GM12878 (cell line): ENCODE measurements around the gene AGBL4. TPM values are rescaled to one million over a fixed set of nuclear protein-coding genes. Genes with fewer than 3 reads are reported as not detected.

Experiments used
- ATAC-seq: fragments of 200-7000 bp; cut with Tn5 transposase; 3 replicates; pipeline ENCODE4 v1.9.1; 2020; ENCODE audit warnings: mild to moderate bottlenecking, moderate library complexity
- BruUV-seq: library from RNA; stranded (reverse); fragments of 400-500 nt; replicated peaks from 2 replicates; lab custom pipeline; 2021; lab: Mats Ljungman, UMichigan
- CTCF ChIA-PET: fragments of 300-600 bp; sonication (Branson Sonifier 250); formaldehyde crosslinking; extraction: SDS; loops from one replicate; lab custom pipeline; 2021; ENCODE audit warnings: inconsistent platforms; lab: Yijun Ruan, JAX
- POLR2A ChIA-PET: fragments of 350-600 bp; formaldehyde crosslinking; extraction: SDS; loops from one replicate; lab custom pipeline; 2021; ENCODE audit warnings: inconsistent platforms; lab: Charles Lee
- RAD21 ChIA-PET: fragments of 300-600 bp; sonication (Branson Sonifier 250); formaldehyde crosslinking; loops from one replicate; lab custom pipeline; 2023; ENCODE audit warnings: antibody characterized with exemption; ENCODE audit not compliant: unreplicated experiment; lab: Charles Lee
- SMC1A ChIA-PET: fragments of 300-600 bp; sonication (Branson Sonifier 250); formaldehyde crosslinking; loops from one replicate; lab custom pipeline; 2023; ENCODE audit not compliant: unreplicated experiment, uncharacterized antibody; lab: Charles Lee
- DNase-seq: peaks from one replicate; pipeline ENCODE4 v3.0.0-alpha.2; 2011; ENCODE audit warnings: low read depth, low spot score
- FAIRE-seq: peaks from 3 replicates; lab custom pipeline; 2011; peaks lifted over from hg19 to GRCh38; lab: Jason Lieb, UNC
- H2AFZ ChIP-seq: 2 replicates; pipeline ENCODE4 v1.6.0; 2011; ENCODE audit warnings: low read depth, low read length, control low read depth; ENCODE audit not compliant: control insufficient read depth
- H3K27ac ChIP-seq: 2 replicates; pipeline ENCODE4 v1.5.1; 2011; ENCODE audit warnings: control low read depth; ENCODE audit not compliant: control insufficient read depth, insufficient read depth
- H3K27me3 ChIP-seq, 2 experiments: replicated peaks in 1 of 2; 2 replicates each; pipeline versions ENCODE4 v1.6.0 to v1.6.1; 2011; ENCODE audit warnings: low read length in 1 of 2; ENCODE audit not compliant: control insufficient read depth in 2 of 2, insufficient read depth in 2 of 2
- H3K36me3 ChIP-seq, 2 experiments: 2 replicates each; pipeline ENCODE4 v1.5.1; 2011; ENCODE audit warnings: low read length in 1 of 2; ENCODE audit not compliant: control insufficient read depth in 2 of 2, insufficient read depth in 2 of 2
- H3K4me1 ChIP-seq: 2 replicates; pipeline ENCODE4 v1.6.1; 2011; ENCODE audit warnings: mild to moderate bottlenecking, low read length, moderate library complexity, mixed read lengths; ENCODE audit not compliant: control insufficient read depth, insufficient read depth
- H3K4me2 ChIP-seq: 2 replicates; pipeline ENCODE4 v1.6.0; 2011; ENCODE audit warnings: control low read depth; ENCODE audit not compliant: control insufficient read depth, insufficient read depth
- H3K4me3 ChIP-seq: fragments of 200-600 bp; sonication (generic); 2 replicates; pipeline ENCODE4 v1.5.1; 2016
- H3K79me2 ChIP-seq: 2 replicates; pipeline ENCODE4 v1.6.0; 2011; ENCODE audit warnings: low read length; ENCODE audit not compliant: control insufficient read depth, insufficient read depth
- H3K9ac ChIP-seq: 2 replicates; pipeline ENCODE4 v1.8.0; 2011; ENCODE audit warnings: low read length, control low read depth, mixed read lengths; ENCODE audit not compliant: control insufficient read depth, insufficient read depth
- H3K9me3 ChIP-seq: replicated peaks from 3 replicates; pipeline ENCODE4 v1.5.1; 2011; ENCODE audit warnings: mild to moderate bottlenecking, low read length; ENCODE audit not compliant: control insufficient read depth, insufficient read depth
- H4K20me1 ChIP-seq: 2 replicates; pipeline ENCODE4 v1.6.0; 2011; ENCODE audit not compliant: control insufficient read depth, insufficient read depth
- CBX3 ChIP-seq: fragments of 200-600 bp; sonication (generic); IDR thresholded peaks from 2 replicates; pipeline ENCODE4 v1.6.1; 2016; ENCODE audit warnings: low read depth, borderline replicate concordance
- ESRRA ChIP-seq: IDR thresholded peaks from 2 replicates; pipeline ENCODE4 v1.6.1; 2012; ENCODE audit warnings: mild to moderate bottlenecking, low read length, improper control_type of control experiment
- ETV6 ChIP-seq, 2 experiments: fragments of 450-650 bp in 1 of 2; IDR thresholded peaks in 1 of 2; conservative IDR thresholded peaks in 1 of 2; 2 replicates each; pipeline ENCODE4 v1.6.1; 2014; ENCODE audit warnings: antibody characterized with exemption in 1 of 2, borderline replicate concordance in 1 of 2, low read depth in 1 of 2, mild to moderate bottlenecking in 1 of 2, moderate library complexity in 1 of 2
- HDAC2 ChIP-seq: fragments of 200-600 bp; sonication (generic); IDR thresholded peaks from 2 replicates; pipeline ENCODE4 v1.6.1; 2017
- IKZF1 ChIP-seq: fragments of 450-650 bp; conservative IDR thresholded peaks from 2 replicates; pipeline ENCODE4 v1.6.1; 2017; ENCODE audit warnings: antibody characterized with exemption, mild to moderate bottlenecking
- IKZF2 ChIP-seq, 2 experiments: fragments of 450-650 bp; IDR thresholded peaks; 2 replicates each; pipeline ENCODE4 v1.6.1; 2017; ENCODE audit warnings: mild to moderate bottlenecking in 2 of 2, moderate library complexity in 2 of 2
- IRF4 ChIP-seq: IDR thresholded peaks from 2 replicates; pipeline ENCODE4 v1.6.1; 2011; ENCODE audit warnings: low read depth, low read length
- JUNB ChIP-seq: IDR thresholded peaks from 2 replicates; pipeline ENCODE4 v1.6.1; 2016; ENCODE audit warnings: antibody characterized with exemption, mild to moderate bottlenecking
- KAT2A ChIP-seq: conservative IDR thresholded peaks from 2 replicates; pipeline ENCODE4 v1.6.1; 2011; ENCODE audit warnings: low read depth, low read length; ENCODE audit not compliant: control insufficient read depth
- LARP7 ChIP-seq: fragments of 450-650 bp; IDR thresholded peaks from 2 replicates; pipeline ENCODE4 v1.6.1; 2017; ENCODE audit warnings: mild to moderate bottlenecking
- MTA3 ChIP-seq: IDR thresholded peaks from 2 replicates; pipeline ENCODE4 v1.6.1; 2012; ENCODE audit warnings: low read length, inconsistent platforms, borderline replicate concordance
- SP1 ChIP-seq: IDR thresholded peaks from one replicate; pipeline ENCODE4 v1.6.1; 2011; ENCODE audit warnings: low read depth, low read length
- TAF1 ChIP-seq: IDR thresholded peaks from 2 replicates; pipeline ENCODE4 v1.6.1; 2011; ENCODE audit warnings: mild to moderate bottlenecking, low read depth, low read length, borderline replicate concordance
- TCF7 ChIP-seq: IDR thresholded peaks from 2 replicates; pipeline ENCODE4 v1.6.1; 2014; ENCODE audit warnings: antibody characterized with exemption, borderline replicate concordance
- ZZZ3 ChIP-seq: IDR thresholded peaks from 2 replicates; pipeline ENCODE4 v1.6.1; 2011; ENCODE audit warnings: low read depth; ENCODE audit not compliant: control insufficient read depth, insufficient read length
- WGBS: methylation state at CpG from one replicate; pipeline ENCODE4 v1.1.6; 2016; ENCODE audit warnings: low lambda C conversion rate; ENCODE audit not compliant: insufficient replicate concordance, insufficient coverage; ENCODE audit errors: missing lambda C conversion rate; 5-methylcytosine and 5-hydroxymethylcytosine counted together
- in situ Hi-C: fragments of 300-500 bp; cut with MboI; formaldehyde crosslinking; loops from 9 replicates; pipeline ENCODE4 v1.14.3; 2018; ENCODE audit warnings: mixed read lengths
- intact Hi-C: fragments of 100-400 bp; cut with micrococcal nuclease; formaldehyde crosslinking; loops from one replicate; pipeline ENCODE4 v1.14.2; 2022; ENCODE audit not compliant: unreplicated experiment
- polyA plus RNA-seq, 11 experiments: library from polyadenylated mRNA; depleted of rRNA in 4 of 11; unstranded in 6 of 11; stranded (reverse) in 5 of 11; fragments of >200 nt; fragmentation: Nextera tagmentation in 4 of 11; fragmentation: Illumina TruSeq in 1 of 11; extraction: Ambion mirVana in 4 of 11; extraction: Trizol in 1 of 11; gene quantifications; 1 replicate in 1 of 11; 2 replicates in 10 of 11; pipeline versions ENCODE4 v1.2.1 to v1.2.3, GENCODE V29; 2011 to 2016; ENCODE audit warnings: inconsistent platforms in 2 of 11, missing spikeins in 2 of 11, low read depth in 1 of 11
- total RNA-seq, 4 experiments: library from RNA; depleted of rRNA in 3 of 4; stranded (reverse); fragments of >200 nt in 3 of 4; fragmentation: Illumina TruSeq in 1 of 4; extraction: Trizol in 1 of 4; gene quantifications; 2 replicates each; pipeline versions ENCODE4 v1.2.1 to v1.2.3, GENCODE V29; 2013 to 2021
- TF ChIP-seq, protein P1 (sequence below): fragments of 450-650 bp; IDR thresholded peaks from 2 replicates; pipeline ENCODE4 v1.6.1; 2017; ENCODE audit warnings: mild to moderate bottlenecking
- TF ChIP-seq, protein P2 (sequence below): IDR thresholded peaks from 2 replicates; pipeline ENCODE4 v1.6.1; 2012; ENCODE audit warnings: low read length, inconsistent platforms
- TF ChIP-seq, protein P3 (sequence below): fragments of 450-650 bp; formaldehyde crosslinking; IDR thresholded peaks from 2 replicates; pipeline ENCODE4 v1.4.0; 2022; ENCODE audit warnings: mild to moderate bottlenecking, moderate library complexity

AGBL4 gene
- total and polyA plus RNA-seq, 10 of the 15 experiments (the other 5 are each of a cell fraction or from before 2014, with no cell fraction given) = 0.31 TPM; not detected in 9

DNA sequence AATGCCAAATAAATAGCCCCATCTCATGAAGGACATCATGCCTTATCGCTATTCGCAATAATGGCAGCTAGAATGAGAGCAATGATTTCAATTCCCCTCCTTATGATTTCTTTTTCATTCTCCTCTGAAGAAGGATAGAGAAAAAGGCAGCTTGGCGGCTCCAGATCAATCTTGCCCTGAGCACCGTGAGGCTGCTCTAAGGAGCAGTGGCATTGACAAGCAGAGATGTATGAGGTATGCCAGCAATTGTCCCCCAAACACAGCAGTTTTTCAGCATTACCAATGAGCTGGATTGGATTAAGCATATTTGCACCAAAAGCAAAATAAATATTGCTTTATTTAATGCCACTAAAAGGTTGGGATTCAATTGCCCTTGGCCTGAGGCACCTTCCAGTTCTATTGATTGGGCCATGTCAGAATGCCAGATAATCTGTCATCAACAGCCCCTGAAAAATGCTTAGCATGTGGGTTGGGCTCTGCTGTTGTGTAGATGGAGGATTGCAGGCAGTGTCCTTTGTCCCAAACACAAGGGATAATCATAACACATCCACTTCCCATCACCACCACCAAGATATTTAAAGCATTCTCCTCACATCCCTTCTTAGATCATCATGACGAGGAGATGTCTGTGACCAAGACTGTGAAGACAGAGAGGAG is 1382.8 kb downstream of the AGBL4 start (continued):
- TF ChIP-seq, protein P1, sequence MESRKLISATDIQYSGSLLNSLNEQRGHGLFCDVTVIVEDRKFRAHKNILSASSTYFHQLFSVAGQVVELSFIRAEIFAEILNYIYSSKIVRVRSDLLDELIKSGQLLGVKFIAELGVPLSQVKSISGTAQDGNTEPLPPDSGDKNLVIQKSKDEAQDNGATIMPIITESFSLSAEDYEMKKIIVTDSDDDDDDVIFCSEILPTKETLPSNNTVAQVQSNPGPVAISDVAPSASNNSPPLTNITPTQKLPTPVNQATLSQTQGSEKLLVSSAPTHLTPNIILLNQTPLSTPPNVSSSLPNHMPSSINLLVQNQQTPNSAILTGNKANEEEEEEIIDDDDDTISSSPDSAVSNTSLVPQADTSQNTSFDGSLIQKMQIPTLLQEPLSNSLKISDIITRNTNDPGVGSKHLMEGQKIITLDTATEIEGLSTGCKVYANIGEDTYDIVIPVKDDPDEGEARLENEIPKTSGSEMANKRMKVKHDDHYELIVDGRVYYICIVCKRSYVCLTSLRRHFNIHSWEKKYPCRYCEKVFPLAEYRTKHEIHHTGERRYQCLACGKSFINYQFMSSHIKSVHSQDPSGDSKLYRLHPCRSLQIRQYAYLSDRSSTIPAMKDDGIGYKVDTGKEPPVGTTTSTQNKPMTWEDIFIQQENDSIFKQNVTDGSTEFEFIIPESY = no peak
- TF ChIP-seq IRF4 = no peak

DNA sequence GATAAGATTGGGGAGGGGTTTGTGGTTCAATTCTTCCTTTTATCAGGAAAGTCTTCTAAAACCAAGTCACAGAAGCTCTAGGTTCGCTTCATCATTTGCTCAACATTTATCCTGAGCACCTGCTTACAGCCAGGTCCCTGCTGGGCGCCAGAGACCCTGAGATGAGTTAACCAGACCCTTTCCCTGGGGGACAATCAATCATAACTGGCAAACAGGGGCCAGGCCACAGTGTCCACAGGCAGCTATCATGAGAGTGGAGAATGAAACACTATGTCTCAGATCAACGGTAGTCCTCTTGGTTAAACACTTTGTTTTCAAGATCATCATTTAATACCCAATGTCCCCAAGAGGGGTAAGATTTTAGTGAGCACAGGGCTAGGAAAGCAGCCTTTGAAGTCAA is 1393.9 kb downstream of the AGBL4 start:
- ChIA-PET CTCF (no interaction called here), SMC1A (interaction anchor here (1.3 to 1.5 kb wide), 2 partner anchors 14 to 26 kb away, joined by 3 read pairs; no protein-coding TSS in a partner anchor), RAD21 (no interaction called here), POLR2A (no interaction called here)
- Histone ChIP-seq H4K20me1 (no peaks in the 10 kb centered on the region), H3K27ac (no peak overlapping the region), H3K36me3 (no peaks in the 10 kb centered on the region), H2AFZ (no peak overlapping the region), H3K9ac (no peak overlapping the region), H3K79me2 (no peaks in the 10 kb centered on the region), H3K27me3 (peaks cover 0 to 3% of the 10 kb centered on the region in 2 experiments; a peak in 3 of 4 replicates), H3K4me2 (no peak overlapping the region), H3K4me3 (no peak overlapping the region), H3K4me1 (no peaks in the 10 kb centered on the region), H3K9me3 (no peaks in the 10 kb centered on the region)
- 0% methylated on average over 3 of the region's 3 CpGs for WGBS
- ATAC-seq (no peak), FAIRE-seq (no peak), DNase-seq (no peak)
- BruUV-seq = no TSS peak
- in situ Hi-C loops = no loop called here
- intact Hi-C loops = no loop called here
- TF ChIP-seq TCF7 (no peak), IKZF2 (IDR thresholded peaks at IDR 0.05) (no peak), IKZF1 (no peak), ZZZ3 (no peak), HDAC2 (no peak), JUNB (no peak), ETV6 (conservative IDR thresholded peaks at IDR 0.05 in 1 of 2, IDR thresholded peaks at IDR 0.05 in 1 of 2; ENCODE audit: borderline replicate concordance in 1 of 2, low read depth in 1 of 2) (no peak), KAT2A (no peak), MTA3 (no peak), LARP7 (no peak), TAF1 (no peak), ESRRA (no peak), CBX3 (no peak), SP1 (no peak)
- TF ChIP-seq, protein P2, sequence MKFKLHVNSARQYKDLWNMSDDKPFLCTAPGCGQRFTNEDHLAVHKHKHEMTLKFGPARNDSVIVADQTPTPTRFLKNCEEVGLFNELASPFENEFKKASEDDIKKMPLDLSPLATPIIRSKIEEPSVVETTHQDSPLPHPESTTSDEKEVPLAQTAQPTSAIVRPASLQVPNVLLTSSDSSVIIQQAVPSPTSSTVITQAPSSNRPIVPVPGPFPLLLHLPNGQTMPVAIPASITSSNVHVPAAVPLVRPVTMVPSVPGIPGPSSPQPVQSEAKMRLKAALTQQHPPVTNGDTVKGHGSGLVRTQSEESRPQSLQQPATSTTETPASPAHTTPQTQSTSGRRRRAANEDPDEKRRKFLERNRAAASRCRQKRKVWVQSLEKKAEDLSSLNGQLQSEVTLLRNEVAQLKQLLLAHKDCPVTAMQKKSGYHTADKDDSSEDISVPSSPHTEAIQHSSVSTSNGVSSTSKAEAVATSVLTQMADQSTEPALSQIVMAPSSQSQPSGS = no peak
- TF ChIP-seq, protein P3, sequence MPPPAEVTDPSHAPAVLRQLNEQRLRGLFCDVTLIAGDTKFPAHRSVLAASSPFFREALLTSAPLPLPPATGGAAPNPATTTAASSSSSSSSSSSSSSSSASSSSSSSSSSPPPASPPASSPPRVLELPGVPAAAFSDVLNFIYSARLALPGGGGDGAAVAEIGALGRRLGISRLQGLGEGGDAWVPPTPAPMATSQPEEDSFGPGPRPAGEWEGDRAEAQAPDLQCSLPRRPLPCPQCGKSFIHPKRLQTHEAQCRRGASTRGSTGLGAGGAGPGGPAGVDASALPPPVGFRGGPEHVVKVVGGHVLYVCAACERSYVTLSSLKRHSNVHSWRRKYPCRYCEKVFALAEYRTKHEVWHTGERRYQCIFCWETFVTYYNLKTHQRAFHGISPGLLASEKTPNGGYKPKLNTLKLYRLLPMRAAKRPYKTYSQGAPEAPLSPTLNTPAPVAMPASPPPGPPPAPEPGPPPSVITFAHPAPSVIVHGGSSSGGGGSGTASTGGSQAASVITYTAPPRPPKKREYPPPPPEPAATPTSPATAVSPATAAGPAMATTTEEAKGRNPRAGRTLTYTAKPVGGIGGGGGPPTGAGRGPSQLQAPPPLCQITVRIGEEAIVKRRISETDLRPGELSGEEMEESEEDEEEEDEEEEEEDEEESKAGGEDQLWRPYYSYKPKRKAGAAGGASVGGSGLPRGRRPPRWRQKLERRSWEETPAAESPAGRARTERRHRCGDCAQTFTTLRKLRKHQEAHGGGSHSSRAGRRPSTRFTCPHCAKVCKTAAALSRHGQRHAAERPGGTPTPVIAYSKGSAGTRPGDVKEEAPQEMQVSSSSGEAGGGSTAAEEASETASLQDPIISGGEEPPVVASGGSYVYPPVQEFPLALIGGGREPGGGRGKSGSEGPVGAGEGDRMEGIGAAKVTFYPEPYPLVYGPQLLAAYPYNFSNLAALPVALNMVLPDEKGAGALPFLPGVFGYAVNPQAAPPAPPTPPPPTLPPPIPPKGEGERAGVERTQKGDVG (CRISPR knock-in tag) = no peak
